Neural cell (in vitro differentiated cells): ENCODE results near the gene SUCLG1. TPM values are rescaled to one million over a fixed set of nuclear protein-coding genes. Genes with fewer than 3 reads are reported as not detected.

Experiments
- H2AFZ ChIP-seq: fragments of 200-600, 300-800 bp; sonication (generic), shearing (Covaris generic); 2 replicates; pipeline ENCODE4 v1.6.0; 2014; ENCODE audit warnings: low read depth, mild to moderate bottlenecking, antibody characterized with exemption, low read length, moderate library complexity
- H3F3A ChIP-seq: fragments of 200-600 bp; shearing (Covaris generic); 2 replicates; pipeline ENCODE4 v1.6.1; 2016; ENCODE audit warnings: mild to moderate bottlenecking, moderate library complexity, mixed read lengths, antibody characterized with exemption, low read length; ENCODE audit not compliant: insufficient read depth, poor library complexity, severe bottlenecking
- H3K27ac ChIP-seq: fragments of 200-600, 300-800 bp; sonication (generic), shearing (Covaris generic); 2 replicates; pipeline ENCODE4 v1.5.1; 2014; ENCODE audit warnings: mild to moderate bottlenecking, low read length, moderate library complexity
- H3K27me3 ChIP-seq: fragments of 300-800, 200-600 bp; sonication (generic), shearing (Covaris generic); 2 replicates; pipeline ENCODE4 v1.6.0; 2014; ENCODE audit warnings: mild to moderate bottlenecking, low read depth, low read length, moderate library complexity; ENCODE audit not compliant: insufficient read depth
- H3K36me3 ChIP-seq: fragments of 300-800, 200-600 bp; sonication (generic), shearing (Covaris generic); 2 replicates; pipeline ENCODE4 v1.5.1; 2014; ENCODE audit warnings: mild to moderate bottlenecking, antibody characterized with exemption, low read length, moderate library complexity; ENCODE audit not compliant: insufficient read depth
- H3K4me2 ChIP-seq: fragments of 300-800, 200-600 bp; sonication (generic), shearing (Covaris generic); 2 replicates; pipeline ENCODE4 v1.6.0; 2014; ENCODE audit warnings: mild to moderate bottlenecking, low read length
- H3K4me3 ChIP-seq: fragments of 300-800, 200-600 bp; sonication (generic), shearing (Covaris generic); 2 replicates; pipeline ENCODE4 v1.5.1; 2014; ENCODE audit warnings: mild to moderate bottlenecking, low read length, moderate library complexity
- H3K79me2 ChIP-seq: fragments of 200-600 bp; shearing (Covaris generic); replicated peaks from 2 replicates; pipeline ENCODE4 v1.6.0; 2014; ENCODE audit warnings: mild to moderate bottlenecking, low read length, moderate library complexity; ENCODE audit not compliant: insufficient read depth
- H3K9ac ChIP-seq: fragments of 300-800, 200-600 bp; sonication (generic), shearing (Covaris generic); 2 replicates; pipeline ENCODE4 v1.6.1; 2016; ENCODE audit warnings: mild to moderate bottlenecking, low read length, mixed read lengths
- H3K9me2 ChIP-seq: fragments of 200-600 bp; shearing (Covaris generic); 2 replicates; pipeline ENCODE4 v1.6.1; 2016; ENCODE audit warnings: mild to moderate bottlenecking, low read length, mixed read lengths; ENCODE audit not compliant: insufficient read depth
- H3K9me3 ChIP-seq: fragments of 200-600, 300-800 bp; sonication (generic), shearing (Covaris generic); 2 replicates; pipeline ENCODE4 v1.6.1; 2016; ENCODE audit warnings: mild to moderate bottlenecking, mixed run types, low read length, moderate library complexity, mixed read lengths
- H4K20me1 ChIP-seq: fragments of 200-600 bp; shearing (Covaris generic); 2 replicates; pipeline ENCODE4 v1.6.1; 2016; ENCODE audit warnings: mild to moderate bottlenecking, mixed run types; ENCODE audit not compliant: insufficient read depth
- EP300 ChIP-seq: fragments of 450-650 bp; conservative IDR thresholded peaks from 2 replicates; pipeline ENCODE4 v1.6.1; 2014; ENCODE audit warnings: antibody characterized with exemption, mild to moderate bottlenecking, moderate library complexity; ENCODE audit not compliant: poor library complexity, severe bottlenecking
- EZH2 ChIP-seq: fragments of 200-600, 300-800 bp; shearing (Covaris generic), sonication (generic); IDR thresholded peaks from 2 replicates; pipeline ENCODE4 v1.6.1; 2014; ENCODE audit warnings: antibody characterized with exemption, low read length, borderline replicate concordance, mild to moderate bottlenecking; ENCODE audit not compliant: insufficient read depth, poor library complexity, severe bottlenecking
- MXI1 ChIP-seq: fragments of 450-650 bp; conservative IDR thresholded peaks from 2 replicates; pipeline ENCODE4 v1.6.1; 2014; ENCODE audit warnings: antibody characterized with exemption, mild to moderate bottlenecking; ENCODE audit not compliant: poor library complexity, severe bottlenecking
- POLR2AphosphoS5 ChIP-seq: IDR thresholded peaks from 2 replicates; pipeline ENCODE4 v1.6.1; 2012
- RAD21 ChIP-seq: fragments of 450-650 bp; conservative IDR thresholded peaks from 2 replicates; pipeline ENCODE4 v1.6.1; 2014; ENCODE audit warnings: antibody characterized with exemption, mild to moderate bottlenecking, moderate library complexity
- SMC3 ChIP-seq: fragments of 450-650 bp; conservative IDR thresholded peaks from 2 replicates; pipeline ENCODE4 v1.6.1; 2014; ENCODE audit warnings: antibody characterized with exemption, mild to moderate bottlenecking, moderate library complexity; ENCODE audit not compliant: poor library complexity
- TAF1 ChIP-seq: IDR thresholded peaks from 2 replicates; pipeline ENCODE4 v1.6.1; 2012; ENCODE audit warnings: low read depth
- polyA plus RNA-seq: library from polyadenylated mRNA; depleted of rRNA; stranded (reverse); fragments of >200 nt; gene quantifications from 2 replicates; pipeline ENCODE4 v1.2.3, GENCODE V29; 2014
- TF ChIP-seq, protein P1 (sequence below): IDR thresholded peaks from 2 replicates; pipeline ENCODE4 v1.6.1; 2012; ENCODE audit warnings: borderline replicate concordance
- TF ChIP-seq, protein P2 (sequence below): fragments of 450-650 bp; IDR thresholded peaks from 2 replicates; pipeline ENCODE4 v1.5.1; 2014; ENCODE audit warnings: antibody characterized with exemption, mild to moderate bottlenecking, moderate library complexity; ENCODE audit not compliant: poor library complexity, severe bottlenecking

Gene SUCLG1
- polyA plus RNA-seq, 1 donor from 2014 or later, result 135 TPM

DNA sequence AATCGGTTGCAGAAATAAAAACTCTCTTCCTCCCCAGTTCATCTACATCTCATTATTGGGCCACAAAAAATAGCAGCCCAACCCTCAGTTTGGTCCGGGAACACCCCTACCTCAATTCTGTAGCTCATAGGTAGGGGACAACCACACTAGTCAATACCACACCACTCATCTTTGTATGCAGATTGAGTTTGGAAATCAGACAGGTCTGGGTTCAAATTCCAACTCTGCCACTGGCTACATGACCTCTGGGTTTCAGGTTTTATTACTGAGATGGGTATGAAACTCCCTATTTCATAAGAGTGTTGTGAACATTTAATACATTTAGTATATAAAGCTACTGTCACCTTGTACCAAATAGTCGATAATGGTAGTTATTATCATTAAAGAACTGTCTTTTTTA is 2.2 kb upstream of the SUCLG1 start:
- TF ChIP-seq EZH2 (no peak), SMC3 (no peak)
- TF ChIP-seq, protein P1, sequence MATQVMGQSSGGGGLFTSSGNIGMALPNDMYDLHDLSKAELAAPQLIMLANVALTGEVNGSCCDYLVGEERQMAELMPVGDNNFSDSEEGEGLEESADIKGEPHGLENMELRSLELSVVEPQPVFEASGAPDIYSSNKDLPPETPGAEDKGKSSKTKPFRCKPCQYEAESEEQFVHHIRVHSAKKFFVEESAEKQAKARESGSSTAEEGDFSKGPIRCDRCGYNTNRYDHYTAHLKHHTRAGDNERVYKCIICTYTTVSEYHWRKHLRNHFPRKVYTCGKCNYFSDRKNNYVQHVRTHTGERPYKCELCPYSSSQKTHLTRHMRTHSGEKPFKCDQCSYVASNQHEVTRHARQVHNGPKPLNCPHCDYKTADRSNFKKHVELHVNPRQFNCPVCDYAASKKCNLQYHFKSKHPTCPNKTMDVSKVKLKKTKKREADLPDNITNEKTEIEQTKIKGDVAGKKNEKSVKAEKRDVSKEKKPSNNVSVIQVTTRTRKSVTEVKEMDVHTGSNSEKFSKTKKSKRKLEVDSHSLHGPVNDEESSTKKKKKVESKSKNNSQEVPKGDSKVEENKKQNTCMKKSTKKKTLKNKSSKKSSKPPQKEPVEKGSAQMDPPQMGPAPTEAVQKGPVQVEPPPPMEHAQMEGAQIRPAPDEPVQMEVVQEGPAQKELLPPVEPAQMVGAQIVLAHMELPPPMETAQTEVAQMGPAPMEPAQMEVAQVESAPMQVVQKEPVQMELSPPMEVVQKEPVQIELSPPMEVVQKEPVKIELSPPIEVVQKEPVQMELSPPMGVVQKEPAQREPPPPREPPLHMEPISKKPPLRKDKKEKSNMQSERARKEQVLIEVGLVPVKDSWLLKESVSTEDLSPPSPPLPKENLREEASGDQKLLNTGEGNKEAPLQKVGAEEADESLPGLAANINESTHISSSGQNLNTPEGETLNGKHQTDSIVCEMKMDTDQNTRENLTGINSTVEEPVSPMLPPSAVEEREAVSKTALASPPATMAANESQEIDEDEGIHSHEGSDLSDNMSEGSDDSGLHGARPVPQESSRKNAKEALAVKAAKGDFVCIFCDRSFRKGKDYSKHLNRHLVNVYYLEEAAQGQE, result no peak
- H3K9me2 ChIP-seq, result no peaks in the 10 kb centered on the region

DNA sequence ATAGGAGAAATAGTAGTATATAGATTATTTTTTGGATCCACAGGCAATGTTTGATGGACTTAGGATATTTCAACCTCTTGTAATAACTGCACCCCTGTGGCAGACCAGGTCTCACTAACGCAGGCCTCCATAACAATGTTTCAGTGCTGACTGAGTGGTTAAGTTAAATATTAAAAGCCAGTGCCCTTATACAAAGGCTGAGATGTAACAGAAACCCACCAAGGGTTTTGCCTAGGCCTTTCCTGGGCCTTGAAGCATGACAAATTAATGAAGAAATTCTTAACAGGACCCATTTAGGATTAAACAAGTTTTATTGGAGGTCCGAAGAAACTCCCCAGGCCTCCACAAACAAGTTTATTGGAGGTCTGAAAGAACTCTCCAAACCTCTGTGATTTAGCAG is 1.6 kb upstream of the SUCLG1 start:
- H3K9me3 ChIP-seq, result no peaks in the 10 kb centered on the region
- H3K4me3 ChIP-seq, result no peak overlapping the region

More for the DNA sequence above, 2.2 kb upstream of the SUCLG1 start:
- H3K27me3 ChIP-seq, result no peaks in the 10 kb centered on the region
- H3K27ac ChIP-seq, result no peak overlapping the region
- H2AFZ ChIP-seq, result no peak overlapping the region
- H3K36me3 ChIP-seq, result no peaks in the 10 kb centered on the region
- no peak overlapping the region for H3K4me3 ChIP-seq
- H3K9me3 ChIP-seq, result no peaks in the 10 kb centered on the region
- H3F3A ChIP-seq, result no peaks in the 10 kb centered on the region
- no peak overlapping the region for H3K9ac ChIP-seq
- no peak overlapping the region for H3K4me2 ChIP-seq
- H4K20me1 ChIP-seq, result no peaks in the 10 kb centered on the region
- H3K79me2 ChIP-seq, result peaks cover 21% of the 10 kb centered on the region

More for the DNA sequence above, 1.6 kb upstream of the SUCLG1 start:
- no peak for TF ChIP-seq EP300
- TF ChIP-seq POLR2AphosphoS5, result no peak
- TF ChIP-seq RAD21, result no peak
- no peak for TF ChIP-seq EZH2
- TF ChIP-seq TAF1, result no peak
- TF ChIP-seq, protein P1, result no peak
- TF ChIP-seq, protein P2, sequence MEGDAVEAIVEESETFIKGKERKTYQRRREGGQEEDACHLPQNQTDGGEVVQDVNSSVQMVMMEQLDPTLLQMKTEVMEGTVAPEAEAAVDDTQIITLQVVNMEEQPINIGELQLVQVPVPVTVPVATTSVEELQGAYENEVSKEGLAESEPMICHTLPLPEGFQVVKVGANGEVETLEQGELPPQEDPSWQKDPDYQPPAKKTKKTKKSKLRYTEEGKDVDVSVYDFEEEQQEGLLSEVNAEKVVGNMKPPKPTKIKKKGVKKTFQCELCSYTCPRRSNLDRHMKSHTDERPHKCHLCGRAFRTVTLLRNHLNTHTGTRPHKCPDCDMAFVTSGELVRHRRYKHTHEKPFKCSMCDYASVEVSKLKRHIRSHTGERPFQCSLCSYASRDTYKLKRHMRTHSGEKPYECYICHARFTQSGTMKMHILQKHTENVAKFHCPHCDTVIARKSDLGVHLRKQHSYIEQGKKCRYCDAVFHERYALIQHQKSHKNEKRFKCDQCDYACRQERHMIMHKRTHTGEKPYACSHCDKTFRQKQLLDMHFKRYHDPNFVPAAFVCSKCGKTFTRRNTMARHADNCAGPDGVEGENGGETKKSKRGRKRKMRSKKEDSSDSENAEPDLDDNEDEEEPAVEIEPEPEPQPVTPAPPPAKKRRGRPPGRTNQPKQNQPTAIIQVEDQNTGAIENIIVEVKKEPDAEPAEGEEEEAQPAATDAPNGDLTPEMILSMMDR, result no peak
- no peak for TF ChIP-seq SMC3
- no peak for TF ChIP-seq MXI1
- no peaks in the 10 kb centered on the region for H3K27me3 ChIP-seq
- no peak overlapping the region for H2AFZ ChIP-seq
- no peaks in the 10 kb centered on the region for H4K20me1 ChIP-seq
- H3F3A ChIP-seq, result no peaks in the 10 kb centered on the region
- no peaks in the 10 kb centered on the region for H3K9me2 ChIP-seq
- no peaks in the 10 kb centered on the region for H3K36me3 ChIP-seq
- no peak overlapping the region for H3K27ac ChIP-seq
- H3K4me2 ChIP-seq, result no peak overlapping the region
- peaks cover 21% of the 10 kb centered on the region for H3K79me2 ChIP-seq
- H3K9ac ChIP-seq, result no peak overlapping the region
